ENCODE results near the gene ARHGEF2.

DNA sequence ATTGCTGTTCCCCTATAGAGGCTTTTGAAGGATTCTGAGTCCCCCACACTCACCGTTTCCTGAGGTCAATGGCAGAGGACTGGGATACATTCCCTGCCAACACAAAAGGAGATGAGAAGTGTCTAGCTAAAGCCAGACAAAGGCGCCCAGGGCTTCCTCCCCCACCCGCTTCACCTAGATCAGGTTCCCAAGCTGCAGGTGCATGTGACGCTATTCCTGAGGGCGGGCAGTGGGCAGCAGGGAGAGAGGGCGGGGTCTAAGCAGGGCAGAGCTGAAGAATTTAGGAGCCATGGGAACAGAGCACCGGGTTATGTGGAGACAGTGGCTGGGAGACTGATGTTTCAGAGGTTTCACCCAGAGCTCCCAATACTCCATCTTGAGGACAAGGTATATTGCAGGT is 6.0 kb upstream of the ARHGEF2 start:
- TF ChIP-seq, protein P1, sequence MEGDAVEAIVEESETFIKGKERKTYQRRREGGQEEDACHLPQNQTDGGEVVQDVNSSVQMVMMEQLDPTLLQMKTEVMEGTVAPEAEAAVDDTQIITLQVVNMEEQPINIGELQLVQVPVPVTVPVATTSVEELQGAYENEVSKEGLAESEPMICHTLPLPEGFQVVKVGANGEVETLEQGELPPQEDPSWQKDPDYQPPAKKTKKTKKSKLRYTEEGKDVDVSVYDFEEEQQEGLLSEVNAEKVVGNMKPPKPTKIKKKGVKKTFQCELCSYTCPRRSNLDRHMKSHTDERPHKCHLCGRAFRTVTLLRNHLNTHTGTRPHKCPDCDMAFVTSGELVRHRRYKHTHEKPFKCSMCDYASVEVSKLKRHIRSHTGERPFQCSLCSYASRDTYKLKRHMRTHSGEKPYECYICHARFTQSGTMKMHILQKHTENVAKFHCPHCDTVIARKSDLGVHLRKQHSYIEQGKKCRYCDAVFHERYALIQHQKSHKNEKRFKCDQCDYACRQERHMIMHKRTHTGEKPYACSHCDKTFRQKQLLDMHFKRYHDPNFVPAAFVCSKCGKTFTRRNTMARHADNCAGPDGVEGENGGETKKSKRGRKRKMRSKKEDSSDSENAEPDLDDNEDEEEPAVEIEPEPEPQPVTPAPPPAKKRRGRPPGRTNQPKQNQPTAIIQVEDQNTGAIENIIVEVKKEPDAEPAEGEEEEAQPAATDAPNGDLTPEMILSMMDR (conservative IDR thresholded peaks at IDR 0.05; ENCODE audit: low read length): no peak
- TF ChIP-seq EZH2phosphoT487 (IDR thresholded peaks at IDR 0.05; ENCODE audit: borderline replicate concordance): no peak
